GM15510 (cell line): Measurements from ENCODE around the gene HES5.

Experiments used
- POLR2A ChIP-seq: IDR thresholded peaks from 3 replicates; pipeline ENCODE4 v1.6.1; 2011; ENCODE audit warnings: borderline replicate concordance; ENCODE audit not compliant: insufficient read length; ENCODE audit errors: extremely low read depth

The HES5 gene

DNA sequence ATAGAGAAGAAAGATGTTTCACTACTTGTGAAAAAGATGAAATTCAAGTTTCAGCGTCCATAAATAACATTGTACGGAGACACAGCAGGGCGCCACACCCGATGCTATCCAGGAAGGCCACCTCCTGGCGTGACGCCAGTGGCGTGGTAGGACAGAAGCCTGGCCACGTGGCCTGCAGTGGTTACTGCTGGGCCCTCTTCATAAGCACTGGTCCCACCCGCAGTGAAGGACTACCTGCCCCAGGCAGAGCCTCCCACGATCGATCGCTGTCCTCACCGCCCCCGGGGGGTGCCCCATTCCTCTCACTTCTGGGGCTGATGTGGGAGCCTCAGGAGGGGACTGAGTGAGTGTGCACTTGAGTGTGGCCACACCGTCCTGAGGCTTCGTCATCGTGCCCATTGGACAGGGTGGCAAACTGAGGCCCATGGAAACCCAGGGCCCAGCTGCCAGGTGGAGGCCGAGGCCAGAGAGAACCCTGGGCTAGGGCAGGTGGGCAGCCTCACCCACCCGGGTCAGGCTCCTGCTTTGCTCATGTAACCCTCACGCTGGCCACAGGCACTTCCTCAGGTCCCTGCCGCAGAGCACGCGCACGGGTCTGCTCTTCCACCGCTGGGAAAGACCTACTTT, 11.7 kb upstream of the HES5 start:
- no peak for TF ChIP-seq POLR2A

GRCh38 chr1:2540816-2541492, 10.9 kb upstream of the HES5 start:
- no peak for TF ChIP-seq POLR2A

GRCh38 chr1:2539312-2539907, 9.3 kb upstream of the HES5 start:
- no peak for TF ChIP-seq POLR2A

DNA sequence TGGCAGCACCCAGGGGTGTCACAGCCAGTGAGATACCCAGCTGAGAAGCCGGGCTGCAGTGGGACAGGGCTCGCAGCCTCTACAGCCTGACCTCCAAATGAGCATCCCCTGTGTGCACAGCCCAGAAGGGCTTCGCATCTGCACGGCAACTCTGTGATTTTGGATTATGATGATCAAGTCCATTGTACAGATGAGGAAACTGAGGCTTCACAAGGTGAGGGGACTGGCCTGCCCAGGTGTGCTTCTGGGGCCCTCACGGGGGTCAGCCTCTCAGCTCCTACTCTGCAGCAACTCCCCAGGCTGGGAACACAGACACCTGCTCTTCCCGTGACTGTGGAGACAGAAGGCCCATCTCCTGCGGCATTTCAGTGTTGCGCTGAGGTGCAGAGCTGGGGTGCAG, 8.8 kb upstream of the HES5 start:
- no peak for TF ChIP-seq POLR2A

DNA sequence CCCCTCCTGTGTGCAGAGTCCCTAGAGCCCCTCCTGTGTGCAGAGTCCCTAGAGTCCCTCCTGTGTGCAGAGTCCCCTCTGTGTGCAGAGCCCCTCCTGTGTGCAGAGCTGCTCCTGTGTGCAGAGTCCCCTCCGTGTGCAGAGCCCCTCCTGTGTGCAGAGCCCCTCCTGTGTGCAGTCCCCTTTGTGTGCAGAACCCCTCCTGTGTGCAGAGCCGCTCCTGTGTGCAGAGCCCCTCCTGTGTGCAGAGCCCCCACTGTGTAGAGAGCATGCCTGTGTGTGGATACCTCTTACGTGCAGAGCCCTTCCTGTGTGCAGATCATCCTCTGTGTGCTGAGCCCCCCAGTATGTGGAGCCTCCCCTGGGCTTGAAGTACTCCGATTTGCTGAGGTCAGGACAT, 8.3 kb upstream of the HES5 start:
- no peak for TF ChIP-seq POLR2A

- TF ChIP-seq POLR2A = no peak
Measured at GRCh38 chr1:2537784-2538115, 7.7 kb upstream of the HES5 start.

DNA sequence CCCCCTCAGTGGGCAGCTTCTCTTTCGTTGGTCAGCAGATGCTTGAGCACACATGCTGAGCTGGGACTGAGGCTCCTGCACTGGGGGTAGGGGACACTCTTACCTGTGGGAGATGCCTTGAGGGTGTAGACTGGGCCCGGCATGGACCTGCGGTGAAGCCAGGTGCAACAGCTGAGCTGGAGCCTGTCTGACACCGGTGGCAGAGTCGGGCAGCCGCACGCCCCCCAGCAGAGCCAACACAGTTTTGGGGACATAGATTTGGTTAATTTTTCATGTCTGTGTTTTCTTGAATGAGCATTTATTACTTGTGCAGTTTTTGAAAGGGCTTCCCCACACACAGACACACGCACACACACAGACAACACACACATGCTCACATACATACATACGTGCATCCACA, 5.9 kb upstream of the HES5 start:
- TF ChIP-seq POLR2A = no peak

GRCh38 chr1:2535455-2535854, 5.4 kb upstream of the HES5 start:
- TF ChIP-seq POLR2A = no peak

DNA sequence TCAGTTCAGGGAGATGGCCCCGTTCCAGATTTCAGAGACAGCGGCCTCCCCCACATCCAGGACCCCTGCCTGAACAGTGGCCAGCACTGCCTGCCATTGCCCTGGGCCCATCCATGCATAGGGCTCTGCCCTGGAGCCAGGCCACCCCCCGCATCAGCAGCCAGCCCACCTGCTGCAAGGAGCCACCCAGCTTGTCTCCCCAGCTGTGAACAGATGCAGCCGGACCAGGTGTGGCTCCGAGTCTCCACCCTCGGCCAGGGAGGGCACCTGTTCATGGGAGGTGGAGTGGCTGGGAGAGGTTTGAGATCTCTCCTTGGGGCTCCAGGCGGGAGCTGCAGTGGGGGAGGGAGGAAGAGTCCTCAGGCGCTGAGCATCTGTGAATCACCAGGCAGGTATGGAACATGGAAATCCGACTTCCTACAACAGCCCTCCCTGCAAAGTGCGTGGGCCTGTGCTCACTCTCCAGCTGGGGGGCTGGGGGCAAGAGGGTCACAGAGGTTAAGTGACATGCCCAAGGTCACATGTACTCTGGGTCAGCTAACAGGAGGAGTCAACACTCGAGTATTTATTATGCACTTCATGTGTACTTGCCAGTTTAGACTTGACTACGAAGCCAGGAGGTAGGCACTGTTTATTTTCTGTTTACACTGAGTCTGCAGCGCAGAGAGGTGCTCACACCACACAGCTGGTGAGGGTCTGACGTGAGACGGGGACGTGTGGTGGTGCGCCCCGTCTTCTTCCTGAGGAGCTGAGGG, 4.8 kb upstream of the HES5 start:
- TF ChIP-seq POLR2A = no peak

- no peak for TF ChIP-seq POLR2A
Measured at GRCh38 chr1:2534315-2534686, 4.2 kb upstream of the HES5 start.

DNA sequence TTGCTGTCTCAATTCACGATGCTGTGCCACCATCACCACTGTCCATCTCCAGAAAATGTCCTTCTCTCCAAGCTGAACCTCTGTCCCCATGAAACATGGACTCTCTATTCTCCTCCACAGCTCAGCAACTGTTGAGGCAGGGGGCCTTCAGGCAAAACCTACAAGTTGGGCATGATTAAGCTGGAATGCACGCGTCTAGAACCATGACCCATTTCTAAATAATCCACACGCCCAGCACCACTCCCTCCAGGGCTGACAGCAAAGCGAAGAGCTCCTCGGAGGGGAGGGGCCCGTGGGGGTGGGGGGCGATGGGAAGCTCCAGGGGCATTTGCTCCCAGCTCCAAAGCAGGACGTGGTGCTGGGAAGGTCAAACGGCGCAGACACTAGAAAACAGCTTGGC, 3.3 kb upstream of the HES5 start:
- TF ChIP-seq POLR2A = no peak

DNA sequence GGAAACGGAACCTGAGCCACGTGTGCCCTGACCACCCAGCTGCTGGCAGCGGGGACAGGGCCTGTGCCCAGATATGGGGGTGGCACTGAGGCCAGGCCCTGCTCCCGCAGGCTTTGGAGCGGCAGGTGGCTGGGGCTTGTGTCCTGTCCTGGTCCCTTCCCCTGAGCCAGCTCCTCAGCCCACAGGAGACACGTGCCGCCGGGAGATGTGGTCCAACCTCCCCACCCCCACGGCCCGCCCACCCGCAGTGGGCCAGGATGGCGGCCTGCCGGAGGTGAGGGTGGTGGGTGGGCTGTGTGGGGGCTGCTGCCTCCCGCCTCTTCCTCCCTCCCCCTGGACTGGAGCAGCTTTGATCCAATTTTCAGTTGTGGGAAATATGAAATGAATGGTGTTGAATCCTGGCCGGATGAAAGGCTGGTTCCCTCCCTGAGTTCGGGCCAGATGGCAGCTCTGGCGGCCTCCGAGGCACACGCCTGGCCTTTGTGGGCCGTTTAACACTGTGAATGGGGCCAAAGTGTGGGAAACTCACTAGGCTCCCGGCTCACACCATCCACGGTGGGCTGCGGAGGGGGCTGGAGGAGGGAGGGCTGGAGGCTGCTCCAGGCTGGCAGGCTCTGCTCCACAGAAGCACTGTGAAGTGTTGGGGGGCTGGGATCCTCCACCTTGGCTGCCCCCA, 2.6 kb upstream of the HES5 start:
- no peak for TF ChIP-seq POLR2A

- TF ChIP-seq POLR2A = no peak
Measured at GRCh38 chr1:2530513-2531361, 674 bp upstream of the HES5 start.
